Thoracic aorta (tissue), 2 donors: ENCODE measurements around the gene UGT1A5. TPM values are rescaled to one million over a fixed set of nuclear protein-coding genes. Genes with fewer than 3 reads are reported as not detected.
"Not testable (repeated sequence)": the region's sequence is repeated elsewhere in the genome, so short reads cannot be mapped to it uniquely, and the experiment has no call there.

Experiments
- ATAC-seq: fragments of 150-250 bp; one replicate; pipeline ENCODE4 v1.8.0; 2017; ENCODE audit warnings: low read depth; ENCODE audit not compliant: insufficient number of reproducible peaks, low FRiP score
- DNase-seq: peaks from one replicate; pipeline ENCODE4 v3.0.0-alpha.2; 2020; ENCODE audit warnings: low spot score
- H3K27ac ChIP-seq, 2 donors: fragments of 200-600 bp; sonication (generic); 1 replicate in 1 of 2; 2 replicates in 1 of 2; pipeline ENCODE4 v1.5.1; 2016; ENCODE audit warnings: mild to moderate bottlenecking in 2 of 2, moderate library complexity in 2 of 2
- H3K27me3 ChIP-seq: fragments of 200-600 bp; sonication (generic); replicated peaks from 2 replicates; pipeline ENCODE4 v1.6.0; 2016; ENCODE audit warnings: mild to moderate bottlenecking; ENCODE audit not compliant: insufficient read depth
- H3K36me3 ChIP-seq: fragments of 200-600 bp; sonication (generic); one replicate; pipeline ENCODE4 v1.5.1; 2016
- H3K4me1 ChIP-seq, 2 donors: fragments of 200-600 bp; sonication (generic); 1 replicate in 1 of 2; 2 replicates in 1 of 2; pipeline versions ENCODE4 v1.5.1 to v1.6.0; 2016; ENCODE audit warnings: low read depth in 2 of 2, mild to moderate bottlenecking in 1 of 2; ENCODE audit not compliant: control insufficient read depth in 1 of 2
- H3K4me3 ChIP-seq: fragments of 200-600 bp; sonication (generic); 2 replicates; pipeline ENCODE4 v1.5.1; 2016; ENCODE audit warnings: mild to moderate bottlenecking
- H3K9me3 ChIP-seq: fragments of 200-600 bp; sonication (generic); 2 replicates; pipeline ENCODE4 v1.5.1; 2016
- CTCF ChIP-seq: fragments of 200-600 bp; sonication (generic); IDR thresholded peaks from one replicate; pipeline ENCODE4 v1.5.1; 2019; ENCODE audit warnings: antibody characterized with exemption
- total RNA-seq, 2 donors: library from RNA; depleted of rRNA; stranded (reverse); fragments of >200 nt; gene quantifications; one replicate each; pipeline versions ENCODE4 v1.1.0 to v1.2.3, GENCODE V29; 2016

The UGT1A5 gene
- total RNA-seq, 2 donors from 2014 or later, result not detected

GRCh38 chr2:233740870-233741269 is 28.2 kb downstream of the UGT1A5 start:
- Histone ChIP-seq H3K4me3 (no peak overlapping the region), H3K36me3 (no peaks in the 10 kb centered on the region), H3K27ac (no peak overlapping the region), H3K9me3 (no peaks in the 10 kb centered on the region), H3K4me1 (no peaks in the 10 kb centered on the region), H3K27me3 (no peaks in the 10 kb centered on the region)
- ATAC-seq, result no peak
- no peak for TF ChIP-seq CTCF
- no peak for DNase-seq

GRCh38 chr2:233743464-233744259 is 31.0 kb downstream of the UGT1A5 start:
- no peak for TF ChIP-seq CTCF
- Histone ChIP-seq H3K4me3 (no peak overlapping the region), H3K4me1 (no peaks in the 10 kb centered on the region), H3K27ac (no peak overlapping the region), H3K9me3 (no peaks in the 10 kb centered on the region), H3K27me3 (no peaks in the 10 kb centered on the region), H3K36me3 (no peaks in the 10 kb centered on the region)
- ATAC-seq, result no peak
- DNase-seq, result no peak

GRCh38 chr2:233745073-233745755 is 32.5 kb downstream of the UGT1A5 start:
- H3K27me3 ChIP-seq, result no peaks in the 10 kb centered on the region
- ATAC-seq (no peak), DNase-seq (no peak)
- no peak for TF ChIP-seq CTCF
- no peaks in the 10 kb centered on the region for H3K9me3 ChIP-seq
- H3K36me3 ChIP-seq, result no peaks in the 10 kb centered on the region
- H3K4me3 ChIP-seq, result no peak overlapping the region
- H3K4me1 ChIP-seq, result no peaks in the 10 kb centered on the region
- no peak overlapping the region for H3K27ac ChIP-seq

- not testable (repeated sequence) for ATAC-seq
These were observed 33.1 kb downstream of the UGT1A5 start for GRCh38 chr2:233745838-233746237.

GRCh38 chr2:233746475-233747282 is 34.0 kb downstream of the UGT1A5 start:
- H3K9me3 ChIP-seq, result no peaks in the 10 kb centered on the region
- ATAC-seq (no peak), DNase-seq (no peak)
- H3K27me3 ChIP-seq, result no peaks in the 10 kb centered on the region
- no peak for TF ChIP-seq CTCF
- H3K4me3 ChIP-seq, result no peak overlapping the region
- H3K36me3 ChIP-seq, result no peaks in the 10 kb centered on the region
- no peak overlapping the region for H3K27ac ChIP-seq
- no peaks in the 10 kb centered on the region for H3K4me1 ChIP-seq

More at GRCh38 chr2:233745838-233746237, 33.1 kb downstream of the UGT1A5 start:
- H3K4me3 ChIP-seq, H3K27me3 ChIP-seq, H3K27ac ChIP-seq, H3K36me3 ChIP-seq, DNase-seq, H3K9me3 ChIP-seq, H3K4me1 ChIP-seq: not testable (repeated sequence)
